Stimulated activated CD4-positive, alpha-beta T cell treated with anti-CD3 and anti-CD28 coated beads, Interleukin-1b, Interleukin-23, amount 100 ng/mL, for 4 hours (primary cell): ENCODE results near the gene SCP2.
"Not testable (repeated sequence)": the region's sequence is repeated elsewhere in the genome, so short reads cannot be mapped to it uniquely, and the experiment has no call there.

Experiments
- DNase-seq, 2 donors: peaks; one replicate each; pipeline ENCODE4 v3.0.0-alpha.2; 2020; ENCODE audit warnings: low read depth in 2 of 2

The SCP2 gene

GRCh38 chr1:52916241-52916975, 10.7 kb upstream of the SCP2 start:
- no peak for DNase-seq

GRCh38 chr1:52917156-52917555, 9.9 kb upstream of the SCP2 start:
- DNase-seq, result no peak

- no peak for DNase-seq
Measured at GRCh38 chr1:52917581-52917980, 9.5 kb upstream of the SCP2 start.

- DNase-seq, result no peak
Measured at GRCh38 chr1:52918201-52918600, 8.9 kb upstream of the SCP2 start.

- no peak for DNase-seq
Measured at GRCh38 chr1:52919051-52919722, 7.9 kb upstream of the SCP2 start.

GRCh38 chr1:52919723-52920483, 7.2 kb upstream of the SCP2 start:
- no peak for DNase-seq

- DNase-seq, result no peak
Measured at GRCh38 chr1:52920791-52921291, 6.2 kb upstream of the SCP2 start.

- DNase-seq, result no peak
Measured at GRCh38 chr1:52925571-52926005, 1.5 kb upstream of the SCP2 start.

- DNase-seq, result no peak
Measured at GRCh38 chr1:52926864-52927211, 238 bp upstream of the SCP2 start.

- DNase-seq, result no peak
Measured at GRCh38 chr1:52928015-52928404, 934 bp downstream of the SCP2 start.

GRCh38 chr1:52929019-52929418, 1.9 kb downstream of the SCP2 start:
- DNase-seq, result no peak

GRCh38 chr1:52937433-52938182, 10.5 kb downstream of the SCP2 start:
- DNase-seq, result no peak

GRCh38 chr1:52938183-52938451, 11.0 kb downstream of the SCP2 start:
- no peak for DNase-seq

GRCh38 chr1:52943876-52944416, 16.9 kb downstream of the SCP2 start:
- DNase-seq, result no peak

GRCh38 chr1:52944566-52944965, 17.5 kb downstream of the SCP2 start:
- no peak for DNase-seq

- no peak for DNase-seq
Measured at GRCh38 chr1:52947490-52947889, 20.4 kb downstream of the SCP2 start.

GRCh38 chr1:52949602-52950001, 22.5 kb downstream of the SCP2 start:
- not testable (repeated sequence) for DNase-seq

- no peak for DNase-seq
Measured at GRCh38 chr1:52952112-52952511, 25.0 kb downstream of the SCP2 start.

GRCh38 chr1:52955129-52955970, 28.3 kb downstream of the SCP2 start:
- DNase-seq, result no peak

- no peak for DNase-seq
Measured at GRCh38 chr1:52963101-52963500, 36.0 kb downstream of the SCP2 start.

- DNase-seq, result no peak
Measured at GRCh38 chr1:52967666-52968065, 40.6 kb downstream of the SCP2 start.
